ENCODE measurements around the gene DUS3L.

DUS3L gene

GRCh38 chr19:5806905-5807304, 15.9 kb upstream of the DUS3L start:
- Histone ChIP-seq H2BK12ac (ENCODE audit: low read length in 2 of 2) (no peak overlapping the region), H3K4me1 (ENCODE audit: control insufficient read depth, insufficient read depth, low read depth, low read length) (peaks cover 17% of the 10 kb centered on the region), H3K27me3 (ENCODE audit: control insufficient read depth in 1 of 2, insufficient read depth in 1 of 2, low read length in 2 of 2) (peaks cover 33 to 34% of the 10 kb centered on the region in 2 experiments), H3K23ac (ENCODE audit: low read length in 2 of 2) (no peak overlapping the region), H3K4me3 (ENCODE audit: insufficient read depth in 1 of 2, low read depth in 1 of 2, low read length in 2 of 2) (no peak overlapping the region), H3K36me3 (ENCODE audit: control insufficient read depth in 1 of 2, insufficient read depth in 2 of 2, low read depth in 1 of 2, low read length in 2 of 2) (no peaks in the 10 kb centered on the region), H3K9ac (ENCODE audit: low read length) (no peak overlapping the region), H2AFZ (ENCODE audit: low read depth, low read length) (no peak overlapping the region), H2AK5ac (ENCODE audit: low read length, severe bottlenecking) (no peak overlapping the region), H4K8ac (ENCODE audit: low read length) (no peak overlapping the region), H3K79me1 (replicated peaks; ENCODE audit: low read length, poor library complexity, severe bottlenecking) (no peaks in the 10 kb centered on the region), H2BK5ac (ENCODE audit: low read depth, low read length, poor library complexity, severe bottlenecking) (no peak overlapping the region), H4K91ac (ENCODE audit: low read length) (no peak overlapping the region), H2BK120ac (ENCODE audit: low read depth, low read length) (no peak overlapping the region), H3K14ac (ENCODE audit: low read length in 2 of 2) (no peak overlapping the region), H3K4ac (ENCODE audit: low read depth in 1 of 2, low read length in 2 of 2) (no peak overlapping the region), H2BK15ac (ENCODE audit: low read depth, poor library complexity, severe bottlenecking) (no peak overlapping the region), H3K4me2 (ENCODE audit: low read length, poor library complexity, severe bottlenecking) (no peak overlapping the region), H3K18ac (ENCODE audit: low read depth in 1 of 2, low read length in 2 of 2) (no peak overlapping the region), H3K9me3 (ENCODE audit: control insufficient read depth, low read length) (no peaks in the 10 kb centered on the region), H3K27ac (ENCODE audit: low read length, poor library complexity, severe bottlenecking) (no peak overlapping the region)
- DNase-seq, result no peak
- WGBS, result 97% methylated on average over 5 of the region's 5 CpGs

- Histone ChIP-seq H3K4me2 (ENCODE audit: low read length, poor library complexity, severe bottlenecking) (no peak overlapping the region), H3K27ac (ENCODE audit: low read length, poor library complexity, severe bottlenecking) (no peak overlapping the region), H3K9me3 (ENCODE audit: control insufficient read depth, low read length) (no peaks in the 10 kb centered on the region), H3K4me1 (ENCODE audit: control insufficient read depth, insufficient read depth, low read depth, low read length) (peaks cover 17% of the 10 kb centered on the region), H2BK12ac (ENCODE audit: low read length in 2 of 2) (no peak overlapping the region), H3K79me1 (replicated peaks; ENCODE audit: low read length, poor library complexity, severe bottlenecking) (no peaks in the 10 kb centered on the region), H2BK15ac (ENCODE audit: low read depth, poor library complexity, severe bottlenecking) (no peak overlapping the region), H4K8ac (ENCODE audit: low read length) (peak overlapping the region; percentile 28), H3K27me3 (ENCODE audit: control insufficient read depth in 1 of 2, insufficient read depth in 1 of 2, low read length in 2 of 2) (peaks cover 33 to 37% of the 10 kb centered on the region in 2 experiments), H2BK5ac (ENCODE audit: low read depth, low read length, poor library complexity, severe bottlenecking) (no peak overlapping the region), H2AFZ (ENCODE audit: low read depth, low read length) (no peak overlapping the region), H3K23ac (ENCODE audit: low read length in 2 of 2) (no peak overlapping the region), H3K36me3 (ENCODE audit: control insufficient read depth in 1 of 2, insufficient read depth in 2 of 2, low read depth in 1 of 2, low read length in 2 of 2) (no peaks in the 10 kb centered on the region), H3K4ac (ENCODE audit: low read depth in 1 of 2, low read length in 2 of 2) (no peak overlapping the region), H3K4me3 (ENCODE audit: insufficient read depth in 1 of 2, low read depth in 1 of 2, low read length in 2 of 2) (no peak overlapping the region), H3K18ac (ENCODE audit: low read depth in 1 of 2, low read length in 2 of 2) (peak overlapping the region in 1 of 2 experiments; percentile 33), H2AK5ac (ENCODE audit: low read length, severe bottlenecking) (no peak overlapping the region), H3K14ac (ENCODE audit: low read length in 2 of 2) (no peak overlapping the region), H4K91ac (ENCODE audit: low read length) (no peak overlapping the region), H2BK120ac (ENCODE audit: low read depth, low read length) (no peak overlapping the region), H3K9ac (ENCODE audit: low read length) (no peak overlapping the region)
- 0% methylated on average over 2 of the region's 6 CpGs for WGBS
- no peak for DNase-seq
These were observed 15.1 kb upstream of the DUS3L start for GRCh38 chr19:5806133-5806489.

- Histone ChIP-seq H3K4me1 (ENCODE audit: control insufficient read depth, insufficient read depth, low read depth, low read length) (peaks cover 17% of the 10 kb centered on the region), H3K4me2 (ENCODE audit: low read length, poor library complexity, severe bottlenecking) (peak overlapping the region; percentile 54), H3K4ac (ENCODE audit: low read depth in 1 of 2, low read length in 2 of 2) (no peak overlapping the region), H3K27ac (ENCODE audit: low read length, poor library complexity, severe bottlenecking) (no peak overlapping the region), H3K14ac (ENCODE audit: low read length in 2 of 2) (no peak overlapping the region), H3K36me3 (ENCODE audit: control insufficient read depth in 1 of 2, insufficient read depth in 2 of 2, low read depth in 1 of 2, low read length in 2 of 2) (no peaks in the 10 kb centered on the region), H4K8ac (ENCODE audit: low read length) (peak overlapping the region; percentile 75), H3K18ac (ENCODE audit: low read depth in 1 of 2, low read length in 2 of 2) (peak overlapping the region; percentile 11 to 19), H3K79me1 (replicated peaks; ENCODE audit: low read length, poor library complexity, severe bottlenecking) (no peaks in the 10 kb centered on the region), H3K9me3 (ENCODE audit: control insufficient read depth, low read length) (no peaks in the 10 kb centered on the region), H2BK15ac (ENCODE audit: low read depth, poor library complexity, severe bottlenecking) (no peak overlapping the region), H2AK5ac (ENCODE audit: low read length, severe bottlenecking) (no peak overlapping the region), H3K23ac (ENCODE audit: low read length in 2 of 2) (no peak overlapping the region), H3K9ac (ENCODE audit: low read length) (no peak overlapping the region), H2BK120ac (ENCODE audit: low read depth, low read length) (no peak overlapping the region), H3K27me3 (ENCODE audit: control insufficient read depth in 1 of 2, insufficient read depth in 1 of 2, low read length in 2 of 2) (peaks cover 33 to 41% of the 10 kb centered on the region in 2 experiments), H4K91ac (ENCODE audit: low read length) (no peak overlapping the region), H2BK12ac (ENCODE audit: low read length in 2 of 2) (no peak overlapping the region), H3K4me3 (ENCODE audit: insufficient read depth in 1 of 2, low read depth in 1 of 2, low read length in 2 of 2) (peak overlapping the region in 1 of 2 experiments; percentile 39), H2BK5ac (ENCODE audit: low read depth, low read length, poor library complexity, severe bottlenecking) (no peak overlapping the region), H2AFZ (ENCODE audit: low read depth, low read length) (no peak overlapping the region)
- DNase-seq, result peak; percentile 73
- WGBS, result 3% methylated on average over 46 of the region's 46 CpGs
These were observed 14.6 kb upstream of the DUS3L start for GRCh38 chr19:5805462-5806132.

GRCh38 chr19:5804516-5805461, 13.8 kb upstream of the DUS3L start, which contains the start of gene NRTN:
Gene NRTN (plus strand): TSS chr19:5805067. CDS start chr19:5824166, 19,099 bp downstream.
- Histone ChIP-seq H3K27ac (ENCODE audit: low read length, poor library complexity, severe bottlenecking) (no peak within 1 kb of the TSS), H3K4me3 (ENCODE audit: insufficient read depth in 1 of 2, low read depth in 1 of 2, low read length in 2 of 2) (peak within 1 kb of the TSS; percentile 39 to 76), H3K36me3 (ENCODE audit: control insufficient read depth in 1 of 2, insufficient read depth in 2 of 2, low read depth in 1 of 2, low read length in 2 of 2) (no peaks in the 10 kb centered on the region), H3K23ac (ENCODE audit: low read length in 2 of 2) (no peak within 1 kb of the TSS), H3K9me3 (ENCODE audit: control insufficient read depth, low read length) (no peaks in the 10 kb centered on the region), H3K9ac (ENCODE audit: low read length) (peak within 1 kb of the TSS; percentile 69), H3K18ac (ENCODE audit: low read depth in 1 of 2, low read length in 2 of 2) (peak within 1 kb of the TSS; percentile 19 to 28), H2BK15ac (ENCODE audit: low read depth, poor library complexity, severe bottlenecking) (peak within 1 kb of the TSS; percentile 65), H2AFZ (ENCODE audit: low read depth, low read length) (no peak within 1 kb of the TSS), H2BK5ac (ENCODE audit: low read depth, low read length, poor library complexity, severe bottlenecking) (no peak within 1 kb of the TSS), H4K8ac (ENCODE audit: low read length) (peak within 1 kb of the TSS; percentile 75), H3K14ac (ENCODE audit: low read length in 2 of 2) (no peak within 1 kb of the TSS), H3K4me2 (ENCODE audit: low read length, poor library complexity, severe bottlenecking) (peak within 1 kb of the TSS; percentile 76), H3K79me1 (replicated peaks; ENCODE audit: low read length, poor library complexity, severe bottlenecking) (no peaks in the 10 kb centered on the region), H2AK5ac (ENCODE audit: low read length, severe bottlenecking) (no peak within 1 kb of the TSS), H3K4me1 (ENCODE audit: control insufficient read depth, insufficient read depth, low read depth, low read length) (peaks cover 17% of the 10 kb centered on the region), H2BK120ac (ENCODE audit: low read depth, low read length) (no peak within 1 kb of the TSS), H3K4ac (ENCODE audit: low read depth in 1 of 2, low read length in 2 of 2) (no peak within 1 kb of the TSS), H4K91ac (ENCODE audit: low read length) (no peak within 1 kb of the TSS), H3K27me3 (ENCODE audit: control insufficient read depth in 1 of 2, insufficient read depth in 1 of 2, low read length in 2 of 2) (peaks cover 33 to 48% of the 10 kb centered on the region in 2 experiments), H2BK12ac (ENCODE audit: low read length in 2 of 2) (no peak within 1 kb of the TSS)
- DNase-seq, result no peak
- WGBS, result 9% methylated on average over 32 of the region's 107 CpGs
